HL-60 (cell line): Measurements from ENCODE around the gene B4GAT1.

Source experiments
- POLR2AphosphoS5 ChIP-seq: IDR thresholded peaks from 2 replicates; pipeline ENCODE4 v1.6.1; 2012; ENCODE audit warnings: low read depth
- TF ChIP-seq, protein P1 (sequence below): IDR thresholded peaks from one replicate; pipeline ENCODE4 v1.5.1; 2011; ENCODE audit warnings: low read length, control low read depth, inconsistent platforms; ENCODE audit not compliant: insufficient read depth

DNA sequence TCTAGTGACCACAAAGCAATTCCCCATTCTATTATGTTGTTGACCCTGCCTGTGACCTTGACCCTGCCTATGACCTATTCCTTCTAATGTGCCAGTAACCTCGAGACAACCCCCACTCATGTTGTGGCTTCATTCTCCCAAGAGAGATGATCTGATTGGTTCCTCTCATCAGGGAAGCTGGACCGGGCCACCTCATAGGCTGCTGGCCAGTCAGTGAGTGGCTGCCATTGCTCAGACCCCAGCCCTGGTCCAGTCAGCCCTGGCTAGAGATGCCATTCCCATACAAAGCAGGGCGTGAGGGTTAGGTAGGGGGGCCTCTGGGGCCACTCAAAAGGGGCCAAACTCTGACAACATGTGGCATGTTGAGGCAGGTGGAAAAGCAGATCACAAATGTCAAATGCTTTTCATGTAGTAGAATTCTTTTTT lies 12.2 kb upstream of the B4GAT1 start:
- TF ChIP-seq POLR2AphosphoS5 = peak; percentile 54
- TF ChIP-seq, protein P1, sequence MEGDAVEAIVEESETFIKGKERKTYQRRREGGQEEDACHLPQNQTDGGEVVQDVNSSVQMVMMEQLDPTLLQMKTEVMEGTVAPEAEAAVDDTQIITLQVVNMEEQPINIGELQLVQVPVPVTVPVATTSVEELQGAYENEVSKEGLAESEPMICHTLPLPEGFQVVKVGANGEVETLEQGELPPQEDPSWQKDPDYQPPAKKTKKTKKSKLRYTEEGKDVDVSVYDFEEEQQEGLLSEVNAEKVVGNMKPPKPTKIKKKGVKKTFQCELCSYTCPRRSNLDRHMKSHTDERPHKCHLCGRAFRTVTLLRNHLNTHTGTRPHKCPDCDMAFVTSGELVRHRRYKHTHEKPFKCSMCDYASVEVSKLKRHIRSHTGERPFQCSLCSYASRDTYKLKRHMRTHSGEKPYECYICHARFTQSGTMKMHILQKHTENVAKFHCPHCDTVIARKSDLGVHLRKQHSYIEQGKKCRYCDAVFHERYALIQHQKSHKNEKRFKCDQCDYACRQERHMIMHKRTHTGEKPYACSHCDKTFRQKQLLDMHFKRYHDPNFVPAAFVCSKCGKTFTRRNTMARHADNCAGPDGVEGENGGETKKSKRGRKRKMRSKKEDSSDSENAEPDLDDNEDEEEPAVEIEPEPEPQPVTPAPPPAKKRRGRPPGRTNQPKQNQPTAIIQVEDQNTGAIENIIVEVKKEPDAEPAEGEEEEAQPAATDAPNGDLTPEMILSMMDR = no peak
